Ishikawa (cell line): ENCODE data around the gene CTTNBP2NL.

ENCODE experiments used
- EP300 ChIP-seq: IDR thresholded peaks from 2 replicates; pipeline ENCODE4 v1.6.1; 2012; ENCODE audit warnings: borderline replicate concordance
- RAD21 ChIP-seq: IDR thresholded peaks from 2 replicates; pipeline ENCODE4 v1.6.1; 2012; ENCODE audit warnings: low read depth
- REST ChIP-seq: IDR thresholded peaks from 2 replicates; pipeline ENCODE4 v1.6.1; 2012; ENCODE audit warnings: low read depth, mild to moderate bottlenecking
- TAF1 ChIP-seq: IDR thresholded peaks from 2 replicates; pipeline ENCODE4 v1.6.1; 2012; ENCODE audit warnings: low read depth, mild to moderate bottlenecking
- TEAD4 ChIP-seq: IDR thresholded peaks from 2 replicates; pipeline ENCODE4 v1.6.1; 2012
- YY1 ChIP-seq: IDR thresholded peaks from 2 replicates; pipeline ENCODE4 v1.6.1; 2012; ENCODE audit warnings: low read depth

GRCh38 chr1:112505878-112506277 is 109.9 kb downstream of the CTTNBP2NL start:
- no peak for TF ChIP-seq REST
- no peak for TF ChIP-seq YY1
- no peak for TF ChIP-seq TEAD4
- TF ChIP-seq TAF1: no peak
- no peak for TF ChIP-seq RAD21
- TF ChIP-seq EP300: no peak
